Myocyte (in vitro differentiated cells): ENCODE results near the gene TRIM14. TPM values are rescaled to one million over a fixed set of nuclear protein-coding genes. Genes with fewer than 3 reads are reported as not detected.
A peak's percentile ranks its signal among the peaks of the same experiment; 100 is the strongest.
"Not testable (repeated sequence)": the region's sequence is repeated elsewhere in the genome, so short reads cannot be mapped to it uniquely, and the experiment has no call there.

ENCODE experiments used
- DNase-seq: peaks from one replicate; pipeline ENCODE4 v3.0.0-alpha.2; 2012; ENCODE audit warnings: low read depth
- total RNA-seq: library from RNA; depleted of rRNA; stranded (reverse); fragments of >200 nt; gene quantifications from 2 replicates; pipeline ENCODE4 v1.2.3, GENCODE V29; 2014

TRIM14 gene
- total RNA-seq, 1 donor from 2014 or later: 4.6 TPM

GRCh38 chr9:98083566-98084183, 35.3 kb downstream of the TRIM14 start:
- no peak for DNase-seq

- no peak for DNase-seq
These were observed 35.9 kb downstream of the TRIM14 start for GRCh38 chr9:98083061-98083501.

GRCh38 chr9:98081477-98082219, 37.4 kb downstream of the TRIM14 start:
- no peak for DNase-seq

DNA sequence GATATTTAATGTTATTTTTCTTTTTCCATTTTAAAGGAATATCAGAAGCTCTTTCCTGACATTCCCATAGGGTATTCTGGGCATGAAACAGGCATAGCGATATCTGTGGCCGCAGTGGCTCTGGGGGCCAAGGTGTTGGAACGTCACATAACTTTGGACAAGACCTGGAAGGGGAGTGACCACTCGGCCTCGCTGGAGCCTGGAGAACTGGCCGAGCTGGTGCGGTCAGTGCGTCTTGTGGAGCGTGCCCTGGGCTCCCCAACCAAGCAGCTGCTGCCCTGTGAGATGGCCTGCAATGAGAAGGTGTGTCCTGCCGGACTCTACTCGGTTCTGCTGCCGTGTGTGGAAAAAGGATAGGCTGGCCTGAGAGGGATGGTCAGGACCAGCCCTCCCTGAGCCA, 38.2 kb downstream of the TRIM14 start:
- DNase-seq: no peak

DNA sequence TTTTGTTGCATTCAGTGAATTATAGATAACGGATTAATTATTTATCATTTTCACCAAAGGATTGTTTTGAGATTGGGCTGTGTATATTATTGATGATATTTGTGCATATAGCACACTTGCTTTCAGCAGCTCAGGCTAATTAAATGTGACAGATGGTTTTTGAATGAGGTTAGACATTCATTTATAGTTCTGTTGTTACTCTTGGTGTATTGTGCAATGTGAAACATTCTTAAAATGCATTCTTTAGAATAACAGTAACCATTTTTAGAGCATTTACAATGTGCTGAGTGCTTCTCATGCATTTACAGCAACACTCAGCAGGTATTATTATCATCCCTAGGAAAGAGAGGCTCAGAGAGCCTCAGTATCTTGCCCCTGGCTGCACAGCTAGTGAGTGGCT, 38.7 kb downstream of the TRIM14 start:
- DNase-seq: no peak

GRCh38 chr9:98078895-98079294, 40.1 kb downstream of the TRIM14 start:
- DNase-seq: no peak

GRCh38 chr9:98076514-98076890, 42.5 kb downstream of the TRIM14 start:
- DNase-seq: not testable (repeated sequence)

DNA sequence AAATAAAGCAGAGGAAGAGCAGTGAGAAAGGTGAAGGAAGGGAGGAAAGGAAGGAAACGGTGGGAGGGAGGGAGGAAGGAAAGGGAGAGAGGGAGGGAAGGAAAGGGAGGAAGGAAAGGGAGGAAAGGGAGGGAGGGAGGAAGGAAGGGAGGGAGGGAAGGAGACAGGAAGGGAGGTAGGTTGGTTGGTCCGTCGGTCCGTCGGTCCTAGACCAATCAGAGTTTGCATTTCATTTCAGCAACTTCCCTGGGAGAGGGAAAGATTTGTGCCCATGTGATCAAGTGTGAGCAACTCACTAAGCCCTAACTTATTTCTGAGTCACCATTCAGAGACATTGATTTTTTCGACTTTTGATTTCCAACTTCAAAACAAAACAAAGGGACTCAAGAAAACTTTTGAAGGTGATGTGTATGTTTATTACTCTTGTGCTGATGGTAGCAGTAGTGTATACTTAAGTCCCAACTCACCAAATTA, 43.7 kb downstream of the TRIM14 start:
- DNase-seq: no peak

GRCh38 chr9:98074115-98074990, 44.7 kb downstream of the TRIM14 start:
- peak; percentile 70 for DNase-seq

GRCh38 chr9:98071737-98072136, 47.3 kb downstream of the TRIM14 start:
- no peak for DNase-seq

DNA sequence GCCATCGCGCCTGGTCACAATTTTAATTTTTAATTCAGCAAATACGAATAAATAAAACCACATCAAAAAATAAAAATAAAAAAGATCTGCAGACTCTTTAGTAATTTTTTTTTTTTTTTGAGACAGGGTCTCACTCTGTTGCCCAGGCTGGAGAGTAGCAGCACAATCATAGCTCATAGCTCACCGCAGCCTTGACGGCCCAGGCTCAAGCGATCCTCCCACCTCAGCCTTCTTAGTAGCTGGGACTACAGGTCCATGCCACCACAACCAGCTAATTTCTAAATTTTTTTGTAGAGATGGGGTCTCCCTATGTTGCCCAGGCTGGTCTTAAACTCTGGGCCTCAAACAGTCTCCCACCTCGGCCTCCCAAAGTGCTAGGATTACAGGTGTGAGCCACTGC, 48.3 kb downstream of the TRIM14 start:
- no peak for DNase-seq

DNA sequence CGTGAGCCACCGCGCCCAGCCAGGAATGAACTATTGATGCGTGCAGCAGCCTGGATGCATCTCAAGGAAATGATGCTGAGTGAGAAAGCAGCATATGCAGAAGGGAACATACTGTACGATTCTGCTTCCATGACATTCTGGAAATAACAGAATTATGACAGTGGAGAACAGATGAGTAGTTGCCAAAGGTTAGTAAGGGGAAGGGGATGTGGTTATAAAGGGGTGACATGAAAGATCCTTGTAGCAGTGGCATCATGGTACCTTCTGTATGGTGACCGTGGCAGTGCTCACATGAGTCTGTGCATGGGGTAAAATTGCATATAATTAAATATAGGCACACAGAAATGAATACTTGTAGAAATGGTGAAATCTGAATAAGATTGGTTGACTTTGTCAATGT, 49.5 kb downstream of the TRIM14 start:
- no peak for DNase-seq

DNA sequence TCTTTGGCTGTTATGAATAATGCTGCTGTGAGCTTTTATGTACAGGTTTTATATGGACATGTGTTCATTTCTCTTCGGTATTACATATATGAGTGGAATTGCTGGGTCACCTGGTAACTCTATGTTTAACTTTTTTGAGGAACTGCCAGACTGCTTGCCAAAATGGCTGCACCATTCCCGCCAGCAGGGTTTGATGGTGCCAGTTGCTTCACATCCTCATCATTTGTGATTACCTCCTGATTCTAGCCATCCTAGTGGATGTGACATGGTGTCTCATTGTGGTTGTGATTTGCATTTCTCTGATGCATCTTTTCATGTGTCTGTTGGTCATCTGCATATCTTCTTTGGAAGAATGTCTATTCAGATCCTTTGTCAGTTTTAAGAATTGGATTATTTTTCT, 51.8 kb downstream of the TRIM14 start:
- DNase-seq: no peak

GRCh38 chr9:98066235-98066634, 52.8 kb downstream of the TRIM14 start:
- DNase-seq: no peak

GRCh38 chr9:98064623-98065392, 54.2 kb downstream of the TRIM14 start:
- DNase-seq: peak; percentile 48

DNA sequence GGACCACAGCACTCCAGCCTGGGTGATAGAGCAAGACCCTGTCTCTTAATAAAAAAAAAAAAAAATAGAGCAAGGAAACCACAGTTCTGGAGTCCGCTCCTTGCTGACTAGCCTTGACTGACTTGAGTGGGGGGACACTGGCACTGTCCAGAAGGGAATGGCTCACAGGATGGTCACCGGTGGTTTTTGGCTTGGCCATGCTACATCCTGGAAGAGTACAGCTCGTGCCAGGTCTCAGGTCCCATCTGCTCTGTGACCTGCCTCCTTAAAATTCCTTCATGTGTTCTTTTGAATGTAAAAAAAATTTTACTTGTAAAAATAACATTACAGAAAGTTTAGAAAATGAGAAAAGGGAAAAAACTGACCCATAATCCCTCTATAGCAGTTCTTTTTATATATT, 56.9 kb downstream of the TRIM14 start:
- DNase-seq: no peak

- no peak for DNase-seq
These were observed 61.8 kb downstream of the TRIM14 start for GRCh38 chr9:98057138-98057799.

GRCh38 chr9:98056269-98057137, 62.5 kb downstream of the TRIM14 start, which contains the start of gene NANS:
NANS (plus strand) TSS chr9:98056732; CDS start chr9:98056809, 77 bp downstream.
- DNase-seq: peak; percentile 91

GRCh38 chr9:98054376-98054951, 64.6 kb downstream of the TRIM14 start:
- DNase-seq: no peak
